Body of pancreas (tissue), 4 donors: ENCODE measurements around the gene CPNE5. TPM values are rescaled to one million over a fixed set of nuclear protein-coding genes. Genes with fewer than 3 reads are reported as not detected.
A peak's percentile ranks its signal among the peaks of the same experiment; 100 is the strongest.

Source experiments
- ATAC-seq: fragments of 150-250 bp; one replicate; pipeline ENCODE4 v1.9.1; 2016
- DNase-seq, 4 donors: peaks; one replicate each; pipeline ENCODE4 v3.0.0-alpha.2; 2019
- H3K27ac ChIP-seq, 4 donors: fragments of 200-600 bp; sonication (generic); 1 replicate in 3 of 4; 2 replicates in 1 of 4; pipeline versions ENCODE4 v1.5.1 to v1.6.1; 2016 to 2019; ENCODE audit warnings: mild to moderate bottlenecking in 1 of 4, mixed read lengths in 1 of 4, moderate library complexity in 1 of 4
- H3K27me3 ChIP-seq, 2 donors: fragments of 200-600 bp; sonication (generic); one replicate each; pipeline ENCODE4 v1.6.0; 2016; ENCODE audit warnings: mild to moderate bottlenecking in 1 of 2
- H3K36me3 ChIP-seq, 2 donors: fragments of 200-600 bp; sonication (generic); replicated peaks in 1 of 2; 2 replicates each; pipeline ENCODE4 v1.5.1; 2016; ENCODE audit warnings: low read depth in 2 of 2; ENCODE audit not compliant: insufficient read depth in 1 of 2
- H3K4me1 ChIP-seq: fragments of 200-600 bp; sonication (generic); one replicate; pipeline ENCODE4 v1.6.0; 2016
- H3K4me3 ChIP-seq, 2 donors: fragments of 200-600 bp; sonication (generic); 1 replicate in 1 of 2; 2 replicates in 1 of 2; pipeline ENCODE4 v1.5.1; 2016 to 2019
- H3K9me3 ChIP-seq, 3 donors: fragments of 200-600 bp; sonication (generic); 1 replicate in 2 of 3; 2 replicates in 1 of 3; pipeline ENCODE4 v1.5.1; 2016
- CTCF ChIP-seq, 7 experiments: fragments of 450-650 bp in 4 of 7; fragments of 200-600 bp in 3 of 7; sonication (generic) in 3 of 7; IDR thresholded peaks; one replicate each; pipeline ENCODE4 v1.5.1; 2016 to 2019; ENCODE audit warnings: antibody characterized with exemption in 7 of 7
- POLR2A ChIP-seq, 3 donors: fragments of 450-650 bp; IDR thresholded peaks; one replicate each; pipeline ENCODE4 v1.6.1; 2016; ENCODE audit warnings: antibody characterized with exemption in 3 of 3, mild to moderate bottlenecking in 2 of 3
- WGBS, 2 donors: methylation state at CpG; one replicate each; pipeline ENCODE4 v1.1.5; 2017; 5-methylcytosine and 5-hydroxymethylcytosine counted together
- intact Hi-C: fragments of 100-400 bp; cut with DNase I; formaldehyde crosslinking; loops from one replicate; pipeline ENCODE4 v1.15.1; 2023
- total RNA-seq, 2 donors: library from RNA; depleted of rRNA; stranded (reverse); fragments of >200 nt; gene quantifications; one replicate each; pipeline ENCODE4 v1.1.0, GENCODE V29; 2016

CPNE5 gene
- total RNA-seq, 2 donors from 2014 or later, result 0.78 TPM; not detected in 1

GRCh38 chr6:36848658-36849441, 9.6 kb upstream of the CPNE5 start:
- Histone ChIP-seq H3K4me1 (peaks cover 16% of the 10 kb centered on the region), H3K27ac (peak overlapping the region in 3 of 4 donors; percentile 1 to 52 (median 43)), H3K9me3 (no peaks in the 10 kb centered on the region), H3K4me3 (no peak overlapping the region), H3K27me3 (no peaks in the 10 kb centered on the region), H3K36me3 (no peaks in the 10 kb centered on the region)
- intact Hi-C loops, result no loop called here
- DNase-seq (peak; percentile 71 to 86 (median 82)), ATAC-seq (peak; percentile 82)
- 9 to 14% methylated on average over 25 to 26 of the region's 26 CpGs for WGBS, 2 donors
- TF ChIP-seq POLR2A (IDR thresholded peaks at IDR 0.05), result no peak
- TF ChIP-seq CTCF (IDR thresholded peaks at IDR 0.05), result no peak

DNA sequence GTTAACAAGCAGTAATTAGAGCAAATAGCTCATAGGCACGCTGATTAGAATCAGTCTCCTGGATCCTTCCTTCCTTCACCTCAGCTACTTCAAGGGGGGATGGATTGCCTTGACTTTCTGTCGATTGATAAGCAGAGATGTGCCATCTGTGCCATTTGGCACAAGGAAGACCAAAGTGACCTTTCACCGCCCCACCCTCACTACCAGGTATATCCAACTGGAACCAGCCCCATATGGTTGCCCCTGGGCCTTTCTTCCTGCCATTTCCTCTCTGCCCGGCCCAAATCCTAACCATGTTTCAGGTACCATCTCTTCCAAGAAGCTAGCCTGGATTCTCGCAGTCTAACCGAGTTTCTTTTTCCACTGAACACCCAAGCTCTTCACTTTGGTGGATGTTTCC, 8.7 kb upstream of the CPNE5 start:
- Histone ChIP-seq H3K4me3 (no peak overlapping the region), H3K4me1 (peaks cover 16% of the 10 kb centered on the region), H3K27me3 (no peaks in the 10 kb centered on the region), H3K27ac (no peak overlapping the region), H3K36me3 (no peaks in the 10 kb centered on the region), H3K9me3 (no peaks in the 10 kb centered on the region)
- WGBS, 2 donors, result 94 to 95% methylated on average over 6 of the region's 6 CpGs
- intact Hi-C loops, result no loop called here
- TF ChIP-seq CTCF (IDR thresholded peaks at IDR 0.05) (no peak), POLR2A (IDR thresholded peaks at IDR 0.05) (no peak)
- DNase-seq (no peak), ATAC-seq (no peak)

GRCh38 chr6:36847152-36847551, 7.9 kb upstream of the CPNE5 start:
- intact Hi-C loops, result no loop called here
- WGBS, 2 donors, result 94 to 98% methylated on average over 4 of the region's 4 CpGs

DNA sequence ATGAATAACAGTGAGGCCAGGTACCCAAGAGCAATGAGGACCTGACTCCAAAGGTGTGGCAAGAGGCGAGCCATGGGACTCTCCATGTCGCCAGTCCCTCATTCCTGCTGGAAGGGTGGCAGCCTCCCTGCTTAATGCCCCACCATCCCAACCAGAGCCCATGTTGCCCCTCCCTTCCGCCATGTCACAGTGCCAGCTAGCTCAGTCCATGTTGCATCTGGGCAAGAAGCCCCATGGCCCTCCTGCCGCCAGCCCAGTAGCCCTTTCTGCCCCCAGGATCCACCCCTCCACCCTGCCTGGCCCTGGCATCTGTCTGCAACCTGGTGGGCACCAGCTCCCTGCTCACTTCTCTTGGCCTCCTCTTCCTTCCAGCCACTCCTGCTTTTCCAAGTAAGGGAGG, 6.0 kb upstream of the CPNE5 start:
- ATAC-seq, result no peak
- WGBS, 2 donors, result 71 to 95% methylated on average over 4 of the region's 4 CpGs
- H3K4me3 ChIP-seq, result no peak overlapping the region
- H3K9me3 ChIP-seq, result no peaks in the 10 kb centered on the region
- peaks cover 25% of the 10 kb centered on the region for H3K4me1 ChIP-seq
- intact Hi-C loops, result no loop called here
- H3K27me3 ChIP-seq, result no peaks in the 10 kb centered on the region
- TF ChIP-seq POLR2A (IDR thresholded peaks at IDR 0.05) (no peak), CTCF (IDR thresholded peaks at IDR 0.05) (no peak)
- no peak overlapping the region for H3K27ac ChIP-seq
- H3K36me3 ChIP-seq, result no peaks in the 10 kb centered on the region
- no peak for DNase-seq

More at GRCh38 chr6:36847152-36847551, 7.9 kb upstream of the CPNE5 start:
- peaks cover 16% of the 10 kb centered on the region for H3K4me1 ChIP-seq
- H3K9me3 ChIP-seq, result no peaks in the 10 kb centered on the region
- no peaks in the 10 kb centered on the region for H3K36me3 ChIP-seq
- no peak for TF ChIP-seq CTCF (IDR thresholded peaks at IDR 0.05)
- TF ChIP-seq POLR2A (IDR thresholded peaks at IDR 0.05), result no peak
- no peaks in the 10 kb centered on the region for H3K27me3 ChIP-seq
- H3K27ac ChIP-seq, result no peak overlapping the region
- no peak for ATAC-seq
- no peak overlapping the region for H3K4me3 ChIP-seq
- no peak for DNase-seq
